HG03175 (cell line): Measurements from ENCODE around the gene FNDC10.

Experiments
- ATAC-seq: cut with Tn5 transposase; IDR thresholded peaks from one replicate; pipeline ENCODE4 v1.9.1; 2021; ENCODE audit warnings: mild to moderate bottlenecking, moderate library complexity; ENCODE audit not compliant: unreplicated experiment

Gene FNDC10

DNA sequence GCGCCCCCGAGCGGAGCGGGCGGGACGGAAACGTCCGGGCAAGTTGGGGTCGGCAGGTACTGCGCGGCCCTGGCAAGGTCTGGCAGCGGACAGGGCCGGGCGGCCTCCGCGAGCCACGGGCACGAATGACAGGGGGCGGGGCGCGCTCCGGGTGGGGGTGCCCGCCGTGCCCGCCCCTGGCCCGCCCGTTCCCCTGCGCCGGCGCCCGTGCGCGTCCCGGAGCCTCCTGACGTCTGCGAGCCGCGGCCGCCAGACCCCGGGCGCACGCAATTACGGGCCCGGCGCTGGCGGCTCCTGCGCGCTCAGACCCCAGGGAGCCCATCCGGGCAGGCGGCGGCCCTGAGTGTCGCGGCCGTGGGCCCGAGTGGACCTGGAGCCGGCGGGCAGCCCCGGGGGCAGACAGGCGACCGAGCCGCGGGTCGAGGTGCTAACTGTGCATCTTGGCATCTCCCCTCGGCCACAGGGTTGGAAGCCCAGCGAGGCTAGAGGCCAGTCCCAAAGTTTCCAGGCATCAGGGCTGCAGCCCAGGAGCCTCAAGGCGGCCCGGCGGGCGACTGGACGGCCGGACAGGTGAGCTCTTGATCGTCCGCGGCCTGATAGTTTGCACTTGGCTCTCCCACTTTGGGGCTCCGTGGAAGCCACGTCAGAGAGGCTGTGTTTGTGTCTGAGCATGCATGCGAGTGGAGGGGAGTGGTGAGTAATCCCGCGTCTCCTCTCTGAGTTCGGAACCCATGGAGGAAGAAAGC is 16.3 kb upstream of the FNDC10 start:
- ATAC-seq: peak; percentile 23

DNA sequence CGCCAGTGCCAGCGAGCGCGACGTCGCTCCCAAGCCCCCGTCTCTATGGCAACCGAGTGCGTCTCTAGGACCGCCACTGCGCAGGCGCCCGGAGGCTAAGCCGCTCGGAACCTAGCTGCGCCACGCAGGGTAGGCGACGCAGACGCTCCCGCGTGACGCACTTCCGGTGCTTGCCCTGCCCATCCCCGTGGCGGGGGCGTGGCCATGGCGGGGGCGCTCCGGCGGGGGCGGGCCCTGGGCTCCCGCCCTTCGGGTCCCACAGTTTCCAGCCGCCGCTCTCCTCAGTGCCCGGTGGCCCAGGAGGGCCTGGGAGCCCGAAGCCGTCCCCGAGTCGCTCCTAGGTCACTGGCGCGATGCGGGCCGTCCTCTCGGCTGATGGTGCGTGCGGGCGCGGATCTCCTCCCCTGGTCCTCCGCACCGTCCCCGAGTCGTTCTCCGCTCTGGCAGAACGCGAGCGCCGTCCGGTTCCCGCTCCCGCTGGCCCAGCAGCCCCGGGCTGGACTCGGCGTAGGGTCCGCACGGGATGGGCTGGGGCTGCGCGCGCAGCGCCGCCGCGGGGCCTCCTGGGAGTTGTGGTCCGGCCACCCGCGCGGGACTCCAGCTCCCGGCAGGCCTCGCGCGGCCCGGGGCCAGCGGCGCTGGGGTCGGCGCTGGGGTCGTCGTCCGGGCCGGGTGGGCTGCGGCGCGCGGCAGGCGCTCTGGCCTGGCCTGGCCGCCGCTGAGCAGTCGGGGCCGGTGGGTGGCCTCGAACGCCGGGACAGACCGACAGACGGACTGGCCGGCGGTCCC is 15.5 kb upstream of the FNDC10 start, which contains the start of gene MIB2:
Gene MIB2 (plus strand): TSS at position 245 of the 789 bp plus-strand sequence. CDS start 7,953 bp downstream, outside the sequence.
- peak; percentile 82 for ATAC-seq

DNA sequence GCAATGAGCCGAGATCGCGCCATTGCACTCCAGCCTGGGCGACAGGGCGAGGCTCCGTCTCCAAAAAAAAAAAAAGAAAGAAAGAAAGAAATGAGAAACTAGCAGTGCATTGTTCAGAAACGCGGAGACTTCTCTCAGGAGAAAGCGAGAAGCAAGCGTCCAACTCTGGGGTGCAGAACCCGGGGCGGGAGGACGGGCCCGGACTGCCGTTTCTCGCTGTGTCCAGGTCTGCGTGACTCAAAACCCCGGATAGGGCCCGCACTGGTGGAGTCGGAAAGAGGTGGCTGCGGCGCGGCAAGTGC is 15.0 kb upstream of the FNDC10 start:
- ATAC-seq: no peak

DNA sequence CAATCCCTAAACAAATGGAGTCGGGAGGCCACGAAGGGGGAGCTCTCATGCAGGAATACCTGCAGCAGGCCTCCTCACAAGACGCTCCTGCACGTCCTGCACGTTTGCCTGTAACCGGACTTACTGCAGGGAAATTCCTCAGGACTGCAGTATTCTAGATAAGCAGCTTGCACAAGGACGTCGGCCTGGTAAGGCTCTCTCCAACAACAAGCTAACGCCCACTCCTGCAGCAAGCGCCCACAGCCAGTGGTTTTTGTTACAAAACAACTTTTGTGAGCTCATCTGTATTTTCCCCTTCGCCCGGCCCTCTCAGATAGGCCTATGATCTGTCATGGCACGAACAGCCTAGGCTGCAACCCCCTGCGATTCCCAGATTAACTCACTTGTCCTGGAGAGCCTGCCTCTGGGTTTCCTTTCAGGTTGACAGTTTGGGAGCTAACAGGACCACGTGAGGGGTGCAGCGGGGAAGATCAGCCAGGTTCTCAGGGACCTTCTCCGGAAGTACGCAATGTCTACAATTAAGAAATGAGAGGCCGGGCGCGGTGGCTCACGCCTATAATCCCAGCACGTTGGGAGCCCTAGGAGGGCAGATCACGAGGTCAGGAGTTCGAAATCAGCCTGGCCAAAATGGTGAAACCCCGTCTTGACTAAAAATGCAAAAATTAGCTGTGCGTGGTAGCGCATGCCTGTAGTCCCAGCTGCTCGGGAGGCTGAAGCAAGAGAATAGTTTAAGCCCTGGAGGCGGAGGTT is 14.4 kb upstream of the FNDC10 start:
- peak; percentile 4 for ATAC-seq

DNA sequence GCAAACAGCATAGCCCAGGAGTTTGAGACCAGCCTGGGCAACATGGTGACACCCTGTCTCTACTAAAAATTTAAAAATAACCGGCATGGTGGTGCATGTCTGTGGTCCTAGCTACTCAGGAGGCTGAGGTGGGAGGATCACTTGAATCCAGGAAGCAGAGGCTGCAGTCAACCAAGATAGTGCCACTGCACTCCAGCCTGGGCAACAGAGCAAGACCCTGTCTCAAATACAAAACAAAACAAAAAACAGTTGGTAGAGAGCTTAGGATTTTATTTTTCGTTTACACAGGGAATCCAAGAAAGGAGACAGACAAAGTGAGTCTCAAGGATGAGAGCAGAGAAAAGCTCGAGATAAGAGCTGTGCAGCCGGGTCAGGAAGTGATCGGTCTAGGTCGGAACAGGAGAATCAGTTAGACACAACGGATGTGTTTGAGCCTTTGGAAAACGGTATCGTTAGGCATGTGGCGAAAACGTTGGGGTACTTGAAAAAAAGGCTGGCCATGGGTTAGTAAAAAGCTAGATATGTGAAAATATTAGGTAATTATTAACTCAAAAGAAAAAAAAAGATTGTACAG is 13.7 kb upstream of the FNDC10 start:
- no peak for ATAC-seq

DNA sequence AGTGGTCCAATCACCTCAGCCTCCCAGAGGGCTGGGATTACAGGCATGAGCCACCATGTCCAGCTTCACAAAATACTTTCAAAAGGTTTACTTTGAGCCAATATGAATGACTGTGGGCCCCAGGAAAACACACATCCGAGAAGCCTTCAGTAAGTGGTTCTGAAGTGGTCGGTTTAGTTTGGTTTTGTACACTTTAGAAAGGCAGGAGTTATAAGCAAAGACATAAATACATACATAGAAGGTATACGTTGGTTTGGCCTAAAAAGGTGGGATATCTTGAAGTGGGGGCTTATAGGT is 12.1 kb upstream of the FNDC10 start:
- no peak for ATAC-seq

DNA sequence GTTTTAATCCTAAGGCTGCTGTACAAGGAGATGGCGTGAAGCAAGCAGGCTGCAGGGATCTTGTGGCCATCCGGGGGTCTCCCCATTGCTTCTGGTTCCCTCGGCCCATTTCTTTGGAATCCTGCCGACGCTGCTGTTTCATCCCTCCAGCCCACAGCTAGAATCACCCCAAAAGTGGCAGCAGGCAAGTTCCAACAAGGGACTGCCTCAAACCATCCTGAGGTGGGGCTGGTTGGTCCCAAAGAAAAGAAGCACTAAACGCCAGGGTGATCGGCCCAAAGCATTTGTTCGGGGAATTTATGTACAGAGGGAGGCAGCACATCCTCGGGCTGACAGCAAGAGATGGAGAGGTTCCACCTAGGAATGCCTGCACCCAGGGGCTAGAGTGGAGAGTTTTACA is 10.9 kb upstream of the FNDC10 start:
- ATAC-seq: no peak

DNA sequence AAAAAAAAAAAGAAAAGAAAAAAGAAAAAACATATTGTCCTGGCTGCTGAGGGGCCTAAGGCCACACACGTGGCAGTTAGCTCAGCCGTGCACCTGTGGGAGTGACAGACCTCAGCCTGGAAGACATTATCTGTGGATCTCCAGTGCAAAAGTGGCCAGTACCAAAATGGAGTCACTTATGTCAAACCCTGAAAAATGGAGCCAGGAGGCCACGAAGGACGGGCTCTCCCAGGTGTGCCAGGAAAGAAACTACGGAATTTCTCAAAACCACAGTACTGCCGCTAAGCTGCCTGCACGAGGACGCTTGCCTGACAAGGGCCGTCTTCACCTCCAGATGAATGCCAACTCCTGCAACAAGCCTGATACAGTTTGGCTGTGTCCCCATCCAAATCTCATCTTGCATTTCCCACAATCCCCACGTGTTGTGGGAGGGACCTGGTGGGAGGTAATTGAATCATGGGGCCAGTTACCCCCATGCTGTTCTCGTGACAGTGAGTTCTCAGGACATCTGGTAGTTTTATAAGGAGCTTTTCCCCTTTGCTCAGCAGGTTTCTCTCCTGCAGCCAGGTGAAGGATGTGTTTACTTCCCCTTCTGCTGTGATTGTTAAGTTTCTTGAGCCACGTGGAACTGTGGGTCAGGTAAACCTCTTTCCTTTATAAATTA is 10.0 kb upstream of the FNDC10 start:
- ATAC-seq: no peak

DNA sequence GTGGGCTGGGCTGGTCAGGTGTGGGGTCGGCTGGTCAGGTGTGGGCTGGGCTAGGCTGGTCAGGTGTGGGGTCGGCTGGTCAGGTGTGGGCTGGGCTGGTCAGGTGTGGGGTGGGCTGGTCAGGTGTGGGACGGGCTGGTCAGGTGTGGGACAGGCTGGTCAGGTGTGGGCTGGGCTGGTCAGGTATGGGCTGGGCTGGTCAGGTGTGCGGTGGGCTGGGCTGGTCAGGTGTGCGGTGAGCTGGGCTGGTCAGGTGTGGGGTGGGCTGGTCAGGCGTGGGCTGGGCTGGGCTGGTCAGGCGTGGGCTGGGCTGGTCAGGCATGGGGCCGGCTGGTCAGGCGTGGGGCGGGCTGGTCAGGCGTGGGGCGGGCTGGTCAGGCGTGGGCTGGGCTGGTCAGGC is 6.3 kb upstream of the FNDC10 start:
- no peak for ATAC-seq

DNA sequence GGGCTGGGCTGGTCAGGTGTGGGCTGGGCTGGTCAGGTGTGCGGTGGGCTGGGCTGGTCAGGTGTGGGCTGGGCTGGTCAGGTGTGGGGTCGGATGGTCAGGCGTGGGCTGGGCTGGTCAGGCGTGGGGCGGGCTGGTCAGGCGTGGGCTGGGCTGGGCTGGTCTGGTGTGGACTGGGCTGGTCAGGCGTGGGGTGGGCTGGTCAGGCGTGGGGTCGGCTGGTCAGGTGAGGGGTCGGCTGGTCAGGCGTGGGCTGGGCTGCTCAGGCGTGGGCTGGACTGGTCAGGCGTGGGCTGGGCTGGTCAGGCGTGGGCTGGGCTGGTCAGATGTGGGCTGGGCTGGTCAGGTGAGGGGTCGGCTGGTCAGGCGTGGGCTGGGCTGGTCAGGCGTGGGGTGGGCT is 5.8 kb upstream of the FNDC10 start:
- no peak for ATAC-seq

DNA sequence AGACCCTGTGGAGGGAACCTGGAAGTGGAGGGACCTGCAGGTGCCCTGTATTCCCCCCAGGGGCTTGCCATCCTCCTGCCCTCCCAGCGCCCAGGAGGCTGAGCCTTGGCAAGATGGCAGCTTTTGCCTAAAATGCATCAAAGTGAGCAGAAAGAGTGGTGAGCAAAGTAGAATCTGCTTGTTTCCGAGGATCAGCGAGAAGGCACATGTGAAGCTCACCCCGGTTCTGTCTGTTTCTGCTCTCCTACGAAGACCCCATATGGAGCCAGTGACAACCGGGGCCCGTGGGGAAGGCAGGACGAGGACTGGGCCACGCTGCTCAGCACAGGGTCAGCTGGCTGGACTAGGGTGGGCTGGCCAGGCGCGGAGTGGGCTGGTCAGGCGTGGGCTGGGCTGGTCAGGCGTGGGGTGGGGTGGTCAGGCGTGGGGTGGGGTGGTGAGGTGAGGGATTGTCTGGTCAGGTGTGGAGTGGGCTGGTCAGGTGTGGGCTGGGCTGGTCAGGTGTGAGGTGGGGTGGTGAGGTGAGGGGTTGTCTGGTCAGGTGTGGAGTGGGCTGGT is 5.2 kb upstream of the FNDC10 start:
- ATAC-seq: no peak

DNA sequence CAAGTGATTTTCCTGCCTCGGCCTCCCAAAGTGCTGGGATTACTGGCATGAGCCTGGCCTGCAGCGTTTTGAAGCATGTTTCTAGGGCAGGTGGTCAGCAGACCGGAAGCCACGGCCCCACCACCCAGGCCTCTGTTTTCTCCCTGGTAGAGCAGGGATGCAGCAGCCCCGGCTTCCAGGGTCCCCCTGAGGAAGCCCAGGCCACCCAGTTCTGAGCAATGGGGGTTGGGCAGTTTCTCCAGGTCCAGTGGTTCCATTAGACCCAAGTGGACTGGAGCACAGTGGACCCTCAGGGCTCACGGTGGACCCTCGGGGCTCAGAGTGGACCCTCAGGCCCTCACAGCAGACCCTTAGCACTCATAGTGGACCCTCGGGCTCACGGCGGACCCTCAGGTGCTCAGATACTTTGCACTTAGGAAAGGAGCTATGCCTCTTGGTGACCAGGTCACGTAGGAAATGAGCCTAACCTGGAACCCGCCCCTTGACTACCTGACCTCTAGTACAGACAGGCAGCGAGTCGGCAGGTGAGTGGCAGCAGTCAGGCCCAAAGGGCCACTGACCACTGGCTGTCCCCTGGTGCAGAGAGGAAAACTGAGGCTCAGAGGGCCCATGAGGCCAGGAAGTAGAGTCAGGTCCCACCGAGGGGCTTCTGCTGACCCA is 4.6 kb upstream of the FNDC10 start:
- no peak for ATAC-seq

DNA sequence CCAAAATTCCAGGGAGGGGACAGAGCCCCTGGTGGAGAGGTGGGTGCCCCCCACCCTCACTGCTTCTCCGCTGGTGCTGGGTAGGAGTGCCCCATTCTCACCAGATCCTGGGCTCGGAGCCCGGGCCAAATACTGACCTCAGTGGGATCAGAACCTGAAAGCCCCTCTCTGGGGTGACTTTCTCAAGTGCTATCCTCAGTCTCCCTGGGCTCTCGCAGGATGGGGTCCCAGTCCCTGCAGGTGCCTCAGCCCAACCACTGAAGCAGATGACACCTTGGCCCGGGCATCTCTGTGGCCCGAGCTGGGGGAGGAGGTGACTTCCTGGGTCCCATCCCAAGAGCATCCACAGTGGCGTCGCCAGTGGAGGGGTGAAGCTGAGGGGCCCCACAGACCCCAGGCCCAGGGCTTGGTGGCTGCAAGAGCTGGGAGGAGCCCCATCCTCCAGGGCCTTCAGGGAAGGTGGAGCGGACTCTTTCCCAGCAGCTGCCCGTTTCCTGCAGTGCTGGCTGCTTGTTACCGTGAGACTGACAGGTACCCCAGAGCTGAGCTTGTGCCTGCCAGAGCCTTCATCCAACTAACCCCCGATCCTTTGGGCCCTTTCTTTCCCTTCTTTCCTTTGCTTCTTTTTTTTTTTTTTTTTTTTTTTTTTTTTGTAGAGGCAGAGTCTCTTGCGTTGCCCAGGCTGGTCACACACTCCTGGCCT is 3.9 kb upstream of the FNDC10 start:
- ATAC-seq: no peak

DNA sequence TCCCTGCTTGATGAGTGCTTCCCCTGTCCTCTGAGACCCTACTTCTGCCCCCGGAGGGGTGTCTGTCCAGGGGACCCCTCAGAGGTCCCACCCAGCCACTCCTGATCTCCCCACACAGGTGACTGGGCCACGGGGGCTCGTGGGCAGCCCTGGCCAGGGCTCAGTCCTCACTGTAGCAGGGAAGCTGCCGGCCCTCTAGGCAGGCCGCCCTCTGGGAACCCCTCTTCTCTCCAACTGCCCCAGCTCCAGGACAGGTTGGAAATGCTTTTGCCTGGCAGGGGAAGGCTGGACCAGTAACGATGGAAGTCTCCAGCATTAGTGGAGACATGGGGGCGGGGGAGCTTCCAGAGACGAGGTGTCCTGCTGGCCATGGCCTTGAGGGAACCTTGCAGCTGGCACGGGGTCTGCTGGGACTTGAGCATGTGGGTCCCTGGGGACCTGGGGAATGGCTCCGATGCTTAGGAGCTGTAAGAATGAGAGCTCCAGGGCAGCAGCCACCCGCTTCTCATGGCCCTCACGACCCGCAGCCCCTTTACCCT is 3.1 kb upstream of the FNDC10 start:
- ATAC-seq: no peak

DNA sequence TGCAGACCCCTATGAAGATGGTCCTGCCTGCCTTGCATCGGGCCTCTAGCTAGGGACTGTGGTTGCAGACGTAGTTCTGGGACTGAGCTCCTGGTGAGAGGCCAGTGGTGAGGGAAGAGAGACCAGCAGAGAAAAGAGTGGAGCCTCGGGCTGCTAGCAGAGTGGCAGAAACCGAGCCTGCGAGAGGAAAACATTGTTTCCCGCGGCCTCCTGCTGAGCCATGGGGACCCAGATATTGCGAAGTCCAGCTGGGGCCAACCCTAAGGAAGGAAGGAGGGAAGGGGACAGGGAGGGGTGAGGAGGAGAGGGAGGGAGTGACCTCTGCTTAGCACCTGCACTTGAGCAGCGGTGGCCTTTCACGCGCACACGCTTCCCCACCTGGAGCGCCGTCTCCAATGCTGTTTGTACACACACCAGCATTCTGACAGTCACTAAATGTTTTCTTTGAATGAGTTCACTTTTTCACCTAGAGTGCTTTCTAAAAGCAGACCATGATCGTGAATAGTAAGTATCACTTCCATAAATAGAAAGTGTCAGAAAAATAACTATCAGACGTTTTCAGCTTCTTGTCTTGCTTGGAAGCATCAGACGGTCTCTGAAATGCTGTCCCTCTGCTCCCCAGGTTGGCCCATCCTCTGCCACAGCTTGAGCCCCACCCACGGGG is 2.5 kb upstream of the FNDC10 start:
- no peak for ATAC-seq

DNA sequence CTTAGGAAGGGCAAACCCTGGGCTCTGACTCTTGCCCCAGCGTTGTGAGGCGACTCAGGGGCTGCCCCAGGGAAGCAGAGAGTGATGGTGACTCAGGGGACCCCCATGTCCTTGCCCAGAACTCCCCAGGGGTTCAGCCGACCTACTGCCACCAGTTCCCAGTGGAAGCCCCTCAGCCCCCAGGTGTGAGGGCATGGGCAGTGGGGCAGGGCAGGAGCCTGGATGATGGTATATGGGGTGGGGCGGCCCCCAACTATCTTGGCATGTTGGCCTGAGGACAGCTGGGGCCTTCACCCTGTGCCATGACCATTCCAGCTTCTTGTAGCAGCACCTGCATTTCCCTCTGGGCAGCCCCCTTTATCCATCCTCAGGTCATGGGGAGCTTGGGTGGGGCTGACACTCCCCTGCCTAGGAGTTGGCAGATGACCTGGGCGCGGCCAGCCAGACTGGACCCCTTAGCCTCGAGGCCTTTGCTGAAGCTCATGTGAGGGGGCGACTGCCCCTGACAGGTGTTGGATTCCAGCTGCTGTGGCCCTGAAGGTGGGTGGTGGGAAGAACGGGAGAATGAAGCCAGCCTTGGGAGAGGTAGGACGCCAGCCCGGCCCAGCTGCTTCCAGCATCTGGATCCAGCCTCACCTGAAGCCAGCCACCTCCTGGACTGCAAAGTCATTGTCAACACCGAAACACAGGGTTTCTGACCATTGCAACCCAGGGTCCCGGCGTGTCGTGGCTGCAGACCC is 1.8 kb upstream of the FNDC10 start:
- no peak for ATAC-seq

DNA sequence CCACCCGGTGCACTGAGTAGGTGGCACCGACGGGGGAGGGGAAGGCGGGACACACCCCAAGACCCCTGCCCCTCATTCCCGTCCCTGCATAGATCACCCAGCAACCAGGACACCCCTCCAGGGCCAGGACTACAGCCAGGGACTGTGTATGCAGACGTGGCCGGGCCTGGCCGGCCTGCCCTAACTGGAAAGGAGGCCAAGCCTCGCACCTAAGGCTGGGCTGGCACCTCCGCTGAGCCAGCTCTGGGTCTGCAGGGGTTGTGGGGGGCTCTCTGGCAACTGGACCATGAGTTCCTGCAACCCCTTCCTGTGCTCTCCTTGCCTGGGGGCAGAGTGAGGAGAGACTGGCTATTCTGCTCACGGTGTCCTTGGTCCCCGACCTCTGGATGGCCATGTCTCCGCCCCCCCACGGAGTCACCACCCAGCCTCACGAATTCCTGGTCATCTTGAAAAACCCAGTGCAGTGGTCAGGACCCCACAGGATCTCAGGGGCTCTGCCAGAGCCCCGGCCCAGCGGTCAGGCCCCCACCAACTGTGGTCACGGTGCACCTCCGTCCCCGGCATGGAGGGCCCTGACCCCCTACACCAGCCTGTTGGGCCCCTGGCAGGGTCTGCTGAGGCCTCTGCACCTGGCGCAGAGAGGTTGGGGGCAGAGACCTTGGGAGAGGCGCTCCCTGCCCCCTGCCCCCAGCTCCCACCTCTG is 1.1 kb upstream of the FNDC10 start:
- ATAC-seq: no peak
